GM12878 (cell line): Measurements from ENCODE around the gene GALNT9. TPM values are rescaled to one million over a fixed set of nuclear protein-coding genes. Genes with fewer than 3 reads are reported as not detected.

ENCODE experiments used
- ATAC-seq: fragments of 200-7000 bp; cut with Tn5 transposase; 3 replicates; pipeline ENCODE4 v1.9.1; 2020; ENCODE audit warnings: mild to moderate bottlenecking, moderate library complexity
- BruUV-seq: library from RNA; stranded (reverse); fragments of 400-500 nt; replicated peaks from 2 replicates; lab custom pipeline; 2021; lab: Mats Ljungman, UMichigan
- CTCF ChIA-PET: fragments of 300-600 bp; sonication (Branson Sonifier 250); formaldehyde crosslinking; extraction: SDS; loops from one replicate; lab custom pipeline; 2021; ENCODE audit warnings: inconsistent platforms; lab: Yijun Ruan, JAX
- POLR2A ChIA-PET: fragments of 350-600 bp; formaldehyde crosslinking; extraction: SDS; loops from one replicate; lab custom pipeline; 2021; ENCODE audit warnings: inconsistent platforms; lab: Charles Lee
- RAD21 ChIA-PET: fragments of 300-600 bp; sonication (Branson Sonifier 250); formaldehyde crosslinking; loops from one replicate; lab custom pipeline; 2023; ENCODE audit warnings: antibody characterized with exemption; ENCODE audit not compliant: unreplicated experiment; lab: Charles Lee
- SMC1A ChIA-PET: fragments of 300-600 bp; sonication (Branson Sonifier 250); formaldehyde crosslinking; loops from one replicate; lab custom pipeline; 2023; ENCODE audit not compliant: unreplicated experiment, uncharacterized antibody; lab: Charles Lee
- DNase-seq: peaks from one replicate; pipeline ENCODE4 v3.0.0-alpha.2; 2011; ENCODE audit warnings: low read depth, low spot score
- FAIRE-seq: peaks from 3 replicates; lab custom pipeline; 2011; peaks lifted over from hg19 to GRCh38; lab: Jason Lieb, UNC
- H2AFZ ChIP-seq: 2 replicates; pipeline ENCODE4 v1.6.0; 2011; ENCODE audit warnings: low read depth, low read length, control low read depth; ENCODE audit not compliant: control insufficient read depth
- H3K27ac ChIP-seq: 2 replicates; pipeline ENCODE4 v1.5.1; 2011; ENCODE audit warnings: control low read depth; ENCODE audit not compliant: control insufficient read depth, insufficient read depth
- H3K27me3 ChIP-seq, 2 experiments: replicated peaks in 1 of 2; 2 replicates each; pipeline versions ENCODE4 v1.6.0 to v1.6.1; 2011; ENCODE audit warnings: low read length in 1 of 2; ENCODE audit not compliant: control insufficient read depth in 2 of 2, insufficient read depth in 2 of 2
- H3K36me3 ChIP-seq, 2 experiments: 2 replicates each; pipeline ENCODE4 v1.5.1; 2011; ENCODE audit warnings: low read length in 1 of 2; ENCODE audit not compliant: control insufficient read depth in 2 of 2, insufficient read depth in 2 of 2
- H3K4me1 ChIP-seq: 2 replicates; pipeline ENCODE4 v1.6.1; 2011; ENCODE audit warnings: mild to moderate bottlenecking, low read length, moderate library complexity, mixed read lengths; ENCODE audit not compliant: control insufficient read depth, insufficient read depth
- H3K4me2 ChIP-seq: 2 replicates; pipeline ENCODE4 v1.6.0; 2011; ENCODE audit warnings: control low read depth; ENCODE audit not compliant: control insufficient read depth, insufficient read depth
- H3K4me3 ChIP-seq: fragments of 200-600 bp; sonication (generic); 2 replicates; pipeline ENCODE4 v1.5.1; 2016
- H3K79me2 ChIP-seq: 2 replicates; pipeline ENCODE4 v1.6.0; 2011; ENCODE audit warnings: low read length; ENCODE audit not compliant: control insufficient read depth, insufficient read depth
- H3K9ac ChIP-seq: 2 replicates; pipeline ENCODE4 v1.8.0; 2011; ENCODE audit warnings: low read length, control low read depth, mixed read lengths; ENCODE audit not compliant: control insufficient read depth, insufficient read depth
- H3K9me3 ChIP-seq: replicated peaks from 3 replicates; pipeline ENCODE4 v1.5.1; 2011; ENCODE audit warnings: mild to moderate bottlenecking, low read length; ENCODE audit not compliant: control insufficient read depth, insufficient read depth
- H4K20me1 ChIP-seq: 2 replicates; pipeline ENCODE4 v1.6.0; 2011; ENCODE audit not compliant: control insufficient read depth, insufficient read depth
- ATF2 ChIP-seq: IDR thresholded peaks from 2 replicates; pipeline ENCODE4 v1.6.1; 2012; ENCODE audit warnings: low read length, inconsistent platforms
- IRF5 ChIP-seq: fragments of 450-650 bp; IDR thresholded peaks from 2 replicates; pipeline ENCODE4 v1.6.1; 2017; ENCODE audit warnings: borderline replicate concordance
- RAD21 ChIP-seq: IDR thresholded peaks from 2 replicates; pipeline ENCODE4 v1.6.1; 2011; ENCODE audit warnings: mild to moderate bottlenecking, low read depth, low read length, moderate library complexity; ENCODE audit not compliant: insufficient read depth
- RB1 ChIP-seq: fragments of 450-650 bp; formaldehyde crosslinking; IDR thresholded peaks from 2 replicates; pipeline ENCODE4 v1.6.1; 2017; ENCODE audit warnings: mild to moderate bottlenecking, borderline replicate concordance
- SP1 ChIP-seq: IDR thresholded peaks from one replicate; pipeline ENCODE4 v1.6.1; 2011; ENCODE audit warnings: low read depth, low read length
- ZBTB40 ChIP-seq: fragments of 450-650 bp; IDR thresholded peaks from 2 replicates; pipeline ENCODE4 v1.6.1; 2016; ENCODE audit warnings: mild to moderate bottlenecking, moderate library complexity, borderline replicate concordance
- ZNF384 ChIP-seq: IDR thresholded peaks from 2 replicates; pipeline ENCODE4 v1.6.1; 2012; ENCODE audit warnings: low read depth, mild to moderate bottlenecking, low read length, improper control_type of control experiment, borderline replicate concordance
- ZNF687 ChIP-seq: fragments of 450-650 bp; IDR thresholded peaks from 2 replicates; pipeline ENCODE4 v1.6.1; 2017; ENCODE audit warnings: mild to moderate bottlenecking, moderate library complexity
- WGBS: methylation state at CpG from one replicate; pipeline ENCODE4 v1.1.6; 2016; ENCODE audit warnings: low lambda C conversion rate; ENCODE audit not compliant: insufficient replicate concordance, insufficient coverage; ENCODE audit errors: missing lambda C conversion rate; 5-methylcytosine and 5-hydroxymethylcytosine counted together
- in situ Hi-C: fragments of 300-500 bp; cut with MboI; formaldehyde crosslinking; loops from 9 replicates; pipeline ENCODE4 v1.14.3; 2018; ENCODE audit warnings: mixed read lengths
- intact Hi-C: fragments of 100-400 bp; cut with micrococcal nuclease; formaldehyde crosslinking; loops from one replicate; pipeline ENCODE4 v1.14.2; 2022; ENCODE audit not compliant: unreplicated experiment
- polyA plus RNA-seq, 11 experiments: library from polyadenylated mRNA; depleted of rRNA in 4 of 11; unstranded in 6 of 11; stranded (reverse) in 5 of 11; fragments of >200 nt; fragmentation: Nextera tagmentation in 4 of 11; fragmentation: Illumina TruSeq in 1 of 11; extraction: Ambion mirVana in 4 of 11; extraction: Trizol in 1 of 11; gene quantifications; 1 replicate in 1 of 11; 2 replicates in 10 of 11; pipeline versions ENCODE4 v1.2.1 to v1.2.3, GENCODE V29; 2011 to 2016; ENCODE audit warnings: inconsistent platforms in 2 of 11, missing spikeins in 2 of 11, low read depth in 1 of 11
- total RNA-seq, 4 experiments: library from RNA; depleted of rRNA in 3 of 4; stranded (reverse); fragments of >200 nt in 3 of 4; fragmentation: Illumina TruSeq in 1 of 4; extraction: Trizol in 1 of 4; gene quantifications; 2 replicates each; pipeline versions ENCODE4 v1.2.1 to v1.2.3, GENCODE V29; 2013 to 2021

GALNT9 gene
- total and polyA plus RNA-seq, 10 of the 15 experiments (the other 5 are each of a cell fraction or from before 2014, with no cell fraction given) = 0.04 TPM; not detected in 9

- SMC1A ChIA-PET = no interaction called here
Measured at GRCh38 chr12:132272711-132273110, 56.7 kb downstream of the GALNT9 start.

More at GRCh38 chr12:132272711-132273110, 56.7 kb downstream of the GALNT9 start:
- H3K79me2 ChIP-seq = no peaks in the 10 kb centered on the region
- WGBS = 43% methylated on average over 17 of the region's 17 CpGs
- FAIRE-seq (no peak), DNase-seq (no peak), ATAC-seq (no peak)
- no peak overlapping the region for H3K9ac ChIP-seq
- ChIA-PET CTCF (no interaction called here), POLR2A (no interaction called here), RAD21 (no interaction called here)
- in situ Hi-C loops = no loop called here
- no peaks in the 10 kb centered on the region for H3K36me3 ChIP-seq
- no peak overlapping the region for H3K4me3 ChIP-seq
- H3K4me2 ChIP-seq = no peak overlapping the region
- no peaks in the 10 kb centered on the region for H3K4me1 ChIP-seq
- no TSS peak for BruUV-seq
- no peak overlapping the region for H3K27ac ChIP-seq
- no peaks in the 10 kb centered on the region for H4K20me1 ChIP-seq
- H3K9me3 ChIP-seq = no peaks in the 10 kb centered on the region; the same call in 2 of the 3 replicates
- TF ChIP-seq ATF2 = no peak
- no peak for TF ChIP-seq ZNF384
- no peak for TF ChIP-seq RAD21
- no peak for TF ChIP-seq SP1
- no peak for TF ChIP-seq RB1
- TF ChIP-seq IRF5 = no peak
- TF ChIP-seq ZBTB40 = no peak
- no peak for TF ChIP-seq ZNF687
- H2AFZ ChIP-seq = no peak overlapping the region
- no peaks in the 10 kb centered on the region for H3K27me3 ChIP-seq
- intact Hi-C loops = no loop called here
